ENCODE data around the gene ACAD11.
"Not testable (repeated sequence)": the region's sequence is repeated elsewhere in the genome, so short reads cannot be mapped to it uniquely, and the experiment has no call there.

The ACAD11 gene

DNA sequence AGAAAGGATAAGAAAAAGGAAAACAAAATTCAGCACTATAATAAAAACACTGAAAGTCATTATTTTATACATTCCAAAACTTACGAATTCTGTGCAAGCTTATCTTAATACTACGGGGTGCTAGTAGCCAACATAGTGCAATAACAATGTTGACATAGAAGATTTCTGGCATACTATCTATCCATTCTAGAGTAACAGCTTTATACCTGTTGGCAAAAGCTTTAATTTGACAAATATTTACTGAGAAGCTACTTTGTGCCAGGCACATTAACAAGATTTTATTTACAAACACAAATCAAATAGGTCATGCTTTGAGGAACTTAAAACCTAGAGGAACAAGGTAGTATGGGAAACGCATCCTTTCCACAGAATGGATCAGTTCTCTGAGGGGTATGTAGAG, 61.4 kb downstream of the ACAD11 start:
- DNase-seq (ENCODE audit: low read depth in 2 of 2): no peak

- no peak for DNase-seq (ENCODE audit: low read depth in 2 of 2)
These were observed 61.9 kb downstream of the ACAD11 start for GRCh38 chr3:132597660-132598059.

DNA sequence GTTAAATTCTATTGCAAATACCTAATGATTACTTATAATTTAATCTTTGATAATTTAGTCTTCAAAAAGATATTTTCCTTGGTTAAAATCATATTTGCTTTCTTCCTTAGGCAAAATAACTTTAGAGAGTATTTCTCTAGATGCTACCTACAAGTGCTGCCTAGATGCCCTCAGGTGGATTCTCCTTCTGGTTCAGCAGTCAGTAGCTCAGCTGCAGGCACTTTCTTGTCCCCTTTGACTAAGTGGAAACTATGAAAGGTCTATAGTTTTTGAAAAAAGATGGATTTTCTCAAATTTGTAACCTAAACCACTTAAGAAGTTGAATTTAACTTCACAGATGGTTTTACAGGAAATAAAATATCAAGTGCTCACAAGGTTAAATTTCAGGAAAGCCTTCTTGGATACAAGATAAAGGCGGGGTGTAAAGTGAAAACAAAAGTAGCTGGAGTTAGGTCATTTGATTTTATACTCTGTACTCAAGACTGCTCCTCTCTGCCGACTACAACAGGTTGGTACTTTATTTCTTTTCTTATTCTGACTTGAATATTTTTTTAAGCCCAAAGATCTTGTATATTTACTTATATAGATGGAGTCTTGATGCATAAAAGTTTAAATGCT, 62.7 kb downstream of the ACAD11 start, which contains the start of gene ACKR4:
Gene ACKR4 (plus strand): TSS at position 455 of the 618 bp plus-strand sequence. CDS start 3,128 bp downstream, outside the sequence.
- no peak for DNase-seq (ENCODE audit: low read depth in 2 of 2)

DNA sequence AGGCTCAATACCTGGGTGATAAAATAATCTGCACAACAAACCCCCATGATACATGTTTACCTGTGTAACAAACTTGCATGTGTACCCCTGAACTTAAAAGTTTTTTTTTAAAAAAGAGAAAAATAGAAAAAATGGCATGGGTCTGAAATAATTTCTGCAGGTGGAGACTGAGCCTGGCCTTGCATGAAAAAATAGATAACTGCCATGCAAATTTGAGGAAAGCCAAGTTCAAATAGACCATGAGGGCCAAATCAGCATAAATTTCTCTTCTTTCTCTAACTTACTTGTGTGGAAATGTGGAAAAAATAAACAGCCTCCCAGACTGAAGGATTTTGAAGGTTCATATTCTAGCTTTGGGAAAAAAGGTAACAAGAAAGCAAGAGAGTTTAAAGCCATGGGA, 63.3 kb downstream of the ACAD11 start:
- no peak for DNase-seq (ENCODE audit: low read depth in 2 of 2)

DNA sequence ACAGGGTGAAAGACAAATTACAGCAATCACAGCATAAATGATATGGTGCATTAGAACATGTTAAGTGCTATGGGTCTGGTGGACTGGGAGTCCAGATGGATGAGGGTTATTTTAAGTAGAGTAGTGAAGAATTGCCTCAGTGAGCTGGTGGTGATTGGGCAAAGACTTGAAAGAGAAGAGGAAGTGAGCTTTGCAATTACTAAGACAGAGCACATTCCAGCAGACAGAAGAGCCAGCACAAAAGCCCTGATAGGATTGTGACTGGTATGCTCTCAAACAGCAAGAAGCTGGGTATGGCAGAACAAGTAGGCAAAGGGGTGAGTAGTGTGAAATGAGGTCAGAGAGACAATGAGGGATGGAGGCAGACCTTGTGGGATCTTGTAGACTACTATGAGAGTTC, 64.6 kb downstream of the ACAD11 start:
- DNase-seq (ENCODE audit: low read depth in 2 of 2): no peak

- no peak for DNase-seq (ENCODE audit: low read depth in 2 of 2)
These were observed 65.1 kb downstream of the ACAD11 start for GRCh38 chr3:132594498-132594897.

DNA sequence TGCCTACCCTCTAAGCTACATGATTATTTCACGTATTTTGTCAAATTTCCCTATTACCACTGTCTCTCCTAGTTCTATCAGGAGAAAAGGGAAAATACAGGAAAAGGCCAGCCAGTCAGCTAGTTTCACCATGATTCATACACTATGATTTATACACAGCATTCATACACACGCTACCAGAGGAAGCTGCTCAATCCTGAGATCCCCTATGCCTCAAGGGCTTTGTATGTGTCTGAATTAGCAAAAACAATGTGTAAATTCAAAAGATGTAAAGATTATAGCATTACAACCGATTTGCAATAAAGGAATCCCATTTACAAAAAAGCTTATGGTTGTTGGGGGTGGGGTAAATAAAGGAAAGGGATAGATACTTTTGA, 65.7 kb downstream of the ACAD11 start:
- no peak for DNase-seq (ENCODE audit: low read depth in 2 of 2)

GRCh38 chr3:132593241-132593946, 66.2 kb downstream of the ACAD11 start:
- no peak for DNase-seq (ENCODE audit: low read depth in 2 of 2)

GRCh38 chr3:132592216-132592615, 67.4 kb downstream of the ACAD11 start:
- DNase-seq (ENCODE audit: low read depth in 2 of 2): no peak

DNA sequence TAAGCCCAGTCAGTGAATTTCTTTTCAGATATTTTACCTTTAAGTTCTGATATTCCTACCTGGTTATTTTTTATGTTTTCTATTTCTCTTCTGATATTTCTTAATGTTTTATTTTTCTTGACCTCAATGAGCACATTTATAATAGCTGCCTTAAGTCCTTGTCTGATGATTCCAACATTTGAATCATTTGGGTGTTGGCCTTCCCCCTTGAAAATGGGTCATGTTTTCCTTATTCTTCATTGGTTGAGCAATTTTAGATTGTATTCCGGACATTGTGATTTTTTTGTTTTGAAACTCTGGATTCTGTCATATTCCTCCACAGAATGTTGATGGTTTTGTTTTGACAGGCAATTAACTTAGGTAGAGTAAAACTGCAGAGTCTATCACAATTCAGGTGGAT, 72.2 kb downstream of the ACAD11 start:
- DNase-seq (ENCODE audit: low read depth in 2 of 2): no peak

DNA sequence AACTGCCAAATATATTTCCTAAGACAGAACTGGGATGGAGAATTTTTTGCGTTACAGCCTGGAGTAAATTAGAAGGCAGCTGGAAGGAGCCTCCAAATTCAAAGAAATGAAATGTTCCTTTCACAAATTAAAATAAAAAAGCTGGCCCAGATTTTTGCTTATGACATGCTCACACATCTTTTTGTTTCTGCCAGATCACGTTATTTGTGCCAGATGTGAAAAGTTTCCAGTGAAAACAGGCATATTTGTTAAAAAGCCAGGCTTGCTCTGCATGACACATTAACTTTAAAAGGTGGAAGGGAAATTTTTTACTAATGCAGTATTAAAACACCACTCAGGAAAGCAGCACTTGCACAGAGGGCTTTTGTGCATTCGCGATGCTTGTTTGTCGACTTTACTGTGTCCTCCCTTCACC, 85.8 kb downstream of the ACAD11 start:
- no peak for DNase-seq (ENCODE audit: low read depth in 2 of 2)

- no peak for DNase-seq (ENCODE audit: low read depth in 2 of 2)
These were observed 89.6 kb downstream of the ACAD11 start for GRCh38 chr3:132570016-132570415.

- no peak for DNase-seq (ENCODE audit: low read depth in 2 of 2)
These were observed 90.0 kb downstream of the ACAD11 start for GRCh38 chr3:132569580-132569979.

GRCh38 chr3:132569153-132569552, 90.5 kb downstream of the ACAD11 start:
- no peak for DNase-seq (ENCODE audit: low read depth in 2 of 2)

DNA sequence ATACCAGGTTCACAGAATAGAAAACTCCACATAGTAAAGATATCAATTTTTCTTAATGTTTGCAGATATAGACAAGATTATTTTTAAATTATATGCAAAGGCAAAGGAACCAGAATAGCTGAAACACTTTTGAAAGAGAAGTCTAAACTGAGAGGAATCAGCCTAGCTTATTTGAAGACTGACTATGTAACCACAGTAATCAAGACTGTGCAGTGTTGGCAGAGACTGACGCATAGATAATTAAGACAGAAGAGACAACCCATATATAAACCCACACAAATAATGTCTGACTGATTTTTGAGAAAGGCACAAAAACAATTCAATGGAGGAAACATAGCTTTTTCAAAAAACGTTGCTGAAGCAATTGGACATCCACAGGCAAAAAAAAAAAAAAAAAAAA, 91.2 kb downstream of the ACAD11 start:
- no peak for DNase-seq (ENCODE audit: low read depth in 2 of 2)

GRCh38 chr3:132564070-132564465, 95.5 kb downstream of the ACAD11 start:
- DNase-seq (ENCODE audit: low read depth in 2 of 2): no peak

GRCh38 chr3:132563420-132564069, 96.1 kb downstream of the ACAD11 start:
- DNase-seq (ENCODE audit: low read depth in 2 of 2): no peak

- DNase-seq (ENCODE audit: low read depth in 2 of 2): no peak
These were observed 98.6 kb downstream of the ACAD11 start for GRCh38 chr3:132561003-132561402.

GRCh38 chr3:132556508-132557159, 103.0 kb downstream of the ACAD11 start:
- no peak for DNase-seq (ENCODE audit: low read depth in 2 of 2)

DNA sequence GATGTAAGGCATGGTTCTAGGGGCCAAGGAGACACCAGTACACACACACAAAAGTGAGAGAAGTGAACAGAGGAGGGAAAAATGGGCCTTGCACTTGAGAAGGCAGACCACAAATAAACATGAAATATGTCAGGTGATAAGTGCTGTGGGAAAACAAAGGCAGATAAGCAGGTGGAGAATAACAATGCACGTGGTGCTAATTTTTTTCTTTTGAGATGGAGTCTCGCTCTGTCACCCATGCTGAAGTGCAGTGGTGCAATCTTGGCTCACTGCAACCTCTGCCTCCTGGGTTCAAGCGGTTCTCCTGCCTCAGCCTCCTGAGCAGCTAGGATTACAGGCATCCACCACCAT, 103.6 kb downstream of the ACAD11 start:
- DNase-seq (ENCODE audit: low read depth in 2 of 2): not testable (repeated sequence)

- DNase-seq (ENCODE audit: low read depth in 2 of 2): no peak
These were observed 104.1 kb downstream of the ACAD11 start for GRCh38 chr3:132555306-132556035.

DNA sequence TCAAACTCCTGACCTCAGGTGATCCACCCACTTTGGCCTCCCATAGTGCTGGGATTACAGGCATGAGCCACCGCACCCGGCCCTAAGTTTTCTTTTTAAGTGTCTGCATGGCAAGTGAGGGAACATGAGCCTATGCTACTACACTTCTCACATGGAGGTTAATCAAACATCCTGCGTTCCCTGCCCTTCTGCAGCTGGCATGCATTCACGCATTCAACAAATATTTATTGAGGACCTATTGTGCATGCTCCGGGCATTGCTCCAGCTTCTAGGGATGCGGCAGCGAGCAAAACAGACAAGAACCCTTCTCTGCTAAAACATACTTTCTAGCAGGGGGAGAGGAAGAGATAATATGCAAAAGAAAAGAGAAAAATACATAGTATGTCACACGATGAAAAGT, 105.2 kb downstream of the ACAD11 start:
- DNase-seq (ENCODE audit: low read depth in 2 of 2): no peak
